Measurements from ENCODE around the gene GJD3. TPM values are rescaled to one million over a fixed set of nuclear protein-coding genes. Genes with fewer than 3 reads are reported as not detected.

The GJD3 gene
- total RNA-seq, 2 donors from 2014 or later, result not detected

DNA sequence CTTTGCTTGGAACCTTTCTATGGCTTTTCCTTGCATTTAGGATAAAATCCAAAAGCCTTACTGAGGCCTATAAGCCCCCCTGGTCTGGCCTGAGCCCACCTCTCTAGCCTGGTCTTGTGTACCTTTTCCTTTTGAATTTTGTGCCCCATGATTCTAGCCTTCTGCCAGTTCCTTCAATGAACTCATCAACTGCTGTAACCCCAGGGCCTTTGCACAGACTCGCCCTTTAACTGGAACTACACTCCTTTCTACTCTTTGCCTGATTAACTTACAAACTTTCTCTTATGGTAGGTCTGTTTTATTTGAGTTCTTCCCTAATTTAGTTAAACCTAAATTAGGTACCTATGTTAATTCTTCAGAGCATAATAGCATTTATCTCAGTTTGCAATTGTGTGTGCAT lies 24.2 kb downstream of the GJD3 start:
- H3K27ac Mint-ChIP-seq, result no peak overlapping the region
- no peak overlapping the region for H3K27ac ChIP-seq (ENCODE audit: low read depth, low read length)
- no peaks in the 10 kb centered on the region for H3K36me3 ChIP-seq (ENCODE audit: control insufficient read depth, insufficient read depth, low read length)
- H3K4me3 ChIP-seq (ENCODE audit: low read length), result no peak overlapping the region
- H3K9me3 ChIP-seq (ENCODE audit: control insufficient read depth, low read length), result no peaks in the 10 kb centered on the region
- peaks cover 13% of the 10 kb centered on the region for H3K4me1 ChIP-seq (ENCODE audit: control insufficient read depth, insufficient read depth, low read length)
- peaks cover 36% of the 10 kb centered on the region for H3K4me1 Mint-ChIP-seq
- H3K36me3 Mint-ChIP-seq (ENCODE audit: low read depth), result peaks cover 7% of the 10 kb centered on the region
- whole genome bisulfite sequencing, 2 experiments (ENCODE audit: insufficient coverage in 1 of 2, insufficient read length in 1 of 2), result 100% methylated on average over 1 of the region's 1 CpG
- H3K27me3 ChIP-seq (ENCODE audit: control insufficient read depth, insufficient read depth, low read length, poor library complexity, severe bottlenecking), result no peaks in the 10 kb centered on the region
- peak overlapping the region; percentile 72 for H3K4me3 Mint-ChIP-seq
- H3K27me3 Mint-ChIP-seq (ENCODE audit: insufficient read depth), result peaks cover 20% of the 10 kb centered on the region
- H3K9me3 Mint-ChIP-seq, result no peaks in the 10 kb centered on the region
- no peak for DNase-seq
- H3K9ac ChIP-seq (ENCODE audit: extremely low read depth, low read length, poor library complexity, severe bottlenecking), result no peak overlapping the region
- TF ChIP-seq, protein P1, sequence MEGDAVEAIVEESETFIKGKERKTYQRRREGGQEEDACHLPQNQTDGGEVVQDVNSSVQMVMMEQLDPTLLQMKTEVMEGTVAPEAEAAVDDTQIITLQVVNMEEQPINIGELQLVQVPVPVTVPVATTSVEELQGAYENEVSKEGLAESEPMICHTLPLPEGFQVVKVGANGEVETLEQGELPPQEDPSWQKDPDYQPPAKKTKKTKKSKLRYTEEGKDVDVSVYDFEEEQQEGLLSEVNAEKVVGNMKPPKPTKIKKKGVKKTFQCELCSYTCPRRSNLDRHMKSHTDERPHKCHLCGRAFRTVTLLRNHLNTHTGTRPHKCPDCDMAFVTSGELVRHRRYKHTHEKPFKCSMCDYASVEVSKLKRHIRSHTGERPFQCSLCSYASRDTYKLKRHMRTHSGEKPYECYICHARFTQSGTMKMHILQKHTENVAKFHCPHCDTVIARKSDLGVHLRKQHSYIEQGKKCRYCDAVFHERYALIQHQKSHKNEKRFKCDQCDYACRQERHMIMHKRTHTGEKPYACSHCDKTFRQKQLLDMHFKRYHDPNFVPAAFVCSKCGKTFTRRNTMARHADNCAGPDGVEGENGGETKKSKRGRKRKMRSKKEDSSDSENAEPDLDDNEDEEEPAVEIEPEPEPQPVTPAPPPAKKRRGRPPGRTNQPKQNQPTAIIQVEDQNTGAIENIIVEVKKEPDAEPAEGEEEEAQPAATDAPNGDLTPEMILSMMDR (conservative IDR thresholded peaks at IDR 0.05), result no peak

DNA sequence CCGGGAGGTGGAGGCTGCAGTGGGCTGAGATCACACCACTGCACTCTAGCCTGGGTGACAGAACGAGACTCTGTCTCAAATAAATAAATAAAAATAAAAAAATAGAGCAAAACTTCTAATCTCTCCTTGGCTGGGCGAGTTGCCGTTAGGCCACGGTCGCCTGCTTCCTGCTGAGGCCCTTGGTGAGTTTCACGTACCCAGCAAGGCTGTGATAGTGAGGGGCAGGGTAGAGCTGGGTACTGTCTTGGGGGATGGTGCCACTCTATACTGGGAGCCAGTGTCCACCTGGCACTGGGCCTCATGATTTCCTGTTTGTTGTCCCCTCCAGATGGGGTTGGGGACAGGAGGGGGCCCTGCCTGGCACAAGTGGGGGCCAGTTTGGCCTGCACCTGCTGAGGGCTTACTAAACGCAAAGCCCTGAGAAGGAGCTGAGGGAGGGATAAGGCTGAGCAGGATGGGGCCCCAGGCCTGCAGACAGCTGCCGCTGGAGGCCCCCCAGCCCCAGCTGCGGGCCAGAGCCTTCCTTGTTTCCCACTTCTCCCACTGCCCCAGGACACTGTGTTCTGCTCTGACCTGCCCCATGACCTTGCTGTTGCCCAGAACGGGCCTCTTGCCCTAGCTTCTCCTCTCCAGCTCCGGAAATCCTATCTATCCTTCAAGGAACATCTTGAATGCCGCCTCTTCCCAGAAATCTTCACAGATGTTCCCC lies 25.4 kb downstream of the GJD3 start:
- TF ChIP-seq, protein P1 (conservative IDR thresholded peaks at IDR 0.05), result no peak
- no peak overlapping the region for H3K9ac ChIP-seq (ENCODE audit: extremely low read depth, low read length, poor library complexity, severe bottlenecking)
- no peaks in the 10 kb centered on the region for H3K9me3 Mint-ChIP-seq
- no peak overlapping the region for H3K4me3 Mint-ChIP-seq
- no peak overlapping the region for H3K27ac Mint-ChIP-seq
- H3K4me1 ChIP-seq (ENCODE audit: control insufficient read depth, insufficient read depth, low read length), result peaks cover 11% of the 10 kb centered on the region
- no peak overlapping the region for H3K27ac ChIP-seq (ENCODE audit: low read depth, low read length)
- WGBS, 2 experiments (ENCODE audit: insufficient coverage in 1 of 2, insufficient read length in 1 of 2), result 90 to 92% methylated on average over 8 to 12 of the region's 13 CpGs
- H3K4me1 Mint-ChIP-seq, result peaks cover 40% of the 10 kb centered on the region
- peaks cover 7% of the 10 kb centered on the region for H3K36me3 Mint-ChIP-seq (ENCODE audit: low read depth)
- no peaks in the 10 kb centered on the region for H3K9me3 ChIP-seq (ENCODE audit: control insufficient read depth, low read length)
- no peak for DNase-seq
- H3K4me3 ChIP-seq (ENCODE audit: low read length), result no peak overlapping the region
- H3K27me3 Mint-ChIP-seq (ENCODE audit: insufficient read depth), result peaks cover 23% of the 10 kb centered on the region
- no peaks in the 10 kb centered on the region for H3K36me3 ChIP-seq (ENCODE audit: control insufficient read depth, insufficient read depth, low read length)
- H3K27me3 ChIP-seq (ENCODE audit: control insufficient read depth, insufficient read depth, low read length, poor library complexity, severe bottlenecking), result no peaks in the 10 kb centered on the region

DNA sequence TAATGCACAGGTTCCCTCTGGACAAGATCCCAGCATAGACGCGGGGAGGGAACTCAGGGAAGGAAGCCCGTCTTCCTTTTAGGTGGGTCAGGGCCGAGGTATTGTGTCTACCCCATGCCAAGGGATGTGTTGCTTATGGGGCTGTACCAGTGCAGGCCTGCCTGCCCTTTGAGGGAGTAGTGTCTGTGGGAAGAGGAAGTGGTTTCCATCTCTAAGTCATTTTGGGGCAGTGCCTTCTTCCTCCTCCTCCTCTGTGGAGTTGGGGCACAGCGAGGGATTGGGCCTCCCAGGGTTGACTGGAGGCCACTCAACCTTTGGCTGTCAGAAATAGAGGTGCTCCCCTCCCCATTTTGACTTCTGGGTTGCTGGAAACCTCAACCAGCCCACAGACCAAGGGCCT lies 26.5 kb downstream of the GJD3 start:
- Mint-ChIP-seq H3K27ac (no peak overlapping the region), H3K27me3 (ENCODE audit: insufficient read depth) (peaks cover 23% of the 10 kb centered on the region), H3K9me3 (no peaks in the 10 kb centered on the region), H3K4me1 (peaks cover 31% of the 10 kb centered on the region), H3K36me3 (ENCODE audit: low read depth) (peaks cover 10% of the 10 kb centered on the region), H3K4me3 (no peak overlapping the region)
- H3K9me3 ChIP-seq (ENCODE audit: control insufficient read depth, low read length), result no peaks in the 10 kb centered on the region
- H3K4me3 ChIP-seq (ENCODE audit: low read length), result no peak overlapping the region
- H3K27ac ChIP-seq (ENCODE audit: low read depth, low read length), result no peak overlapping the region
- no peaks in the 10 kb centered on the region for H3K36me3 ChIP-seq (ENCODE audit: control insufficient read depth, insufficient read depth, low read length)
- WGBS, 2 experiments (ENCODE audit: insufficient coverage in 1 of 2, insufficient read length in 1 of 2), result 94 to 100% methylated on average over 2 to 5 of the region's 5 CpGs
- no peak for DNase-seq
- TF ChIP-seq, protein P1 (conservative IDR thresholded peaks at IDR 0.05), result no peak
- H3K27me3 ChIP-seq (ENCODE audit: control insufficient read depth, insufficient read depth, low read length, poor library complexity, severe bottlenecking), result no peaks in the 10 kb centered on the region
- no peak overlapping the region for H3K9ac ChIP-seq (ENCODE audit: extremely low read depth, low read length, poor library complexity, severe bottlenecking)
- peaks cover 7% of the 10 kb centered on the region for H3K4me1 ChIP-seq (ENCODE audit: control insufficient read depth, insufficient read depth, low read length)
